Kidney (tissue), 14 donors: ENCODE results near the gene MDGA2. TPM values are rescaled to one million over a fixed set of nuclear protein-coding genes. Genes with fewer than 3 reads are reported as not detected.

ENCODE experiments used
- DNase-seq, 5 donors: peaks; one replicate each; pipeline ENCODE4 v3.0.0-alpha.2; 2013 to 2020
- FAIRE-seq: peaks from 2 replicates; lab custom pipeline; 2012; peaks lifted over from hg19 to GRCh38; lab: Jason Lieb, UNC
- H3K27ac ChIP-seq, 2 donors: one replicate each; pipeline ENCODE4 v1.7.0; 2013; ENCODE audit warnings: low read depth in 2 of 2, low read length in 2 of 2, inconsistent platforms in 1 of 2
- H3K27me3 ChIP-seq: one replicate; pipeline ENCODE4 v1.7.1; 2013; ENCODE audit warnings: low read length, inconsistent platforms; ENCODE audit not compliant: control insufficient read depth, insufficient read depth
- H3K36me3 ChIP-seq, 3 donors: one replicate each; pipeline versions ENCODE4 v1.7.0 to v1.7.1; 2013; ENCODE audit warnings: low read length in 3 of 3, control low read depth in 1 of 3, inconsistent platforms in 1 of 3; ENCODE audit not compliant: insufficient read depth in 3 of 3, control insufficient read depth in 2 of 3
- H3K4me1 ChIP-seq, 3 donors: one replicate each; pipeline versions ENCODE4 v1.7.0 to v1.7.1; 2013; ENCODE audit warnings: low read length in 3 of 3, inconsistent platforms in 1 of 3, low read depth in 1 of 3; ENCODE audit not compliant: control insufficient read depth in 2 of 3, insufficient read depth in 2 of 3
- H3K4me3 ChIP-seq, 3 donors: one replicate each; pipeline versions ENCODE4 v1.7.0 to v1.8.1; 2013; ENCODE audit warnings: low read length in 3 of 3, control low read depth in 1 of 3, inconsistent platforms in 1 of 3
- H3K9ac ChIP-seq, 3 donors: one replicate each; pipeline versions ENCODE4 v1.7.0 to v1.7.1; 2013; ENCODE audit warnings: low read length in 3 of 3, control low read depth in 1 of 3, inconsistent platforms in 1 of 3
- H3K9me3 ChIP-seq, 3 donors: one replicate each; pipeline versions ENCODE4 v1.7.0 to v1.7.1; 2013; ENCODE audit warnings: low read length in 3 of 3, control low read depth in 1 of 3, inconsistent platforms in 1 of 3; ENCODE audit not compliant: control insufficient read depth in 2 of 3, insufficient read depth in 1 of 3
- CTCF ChIP-seq: IDR thresholded peaks from 3 replicates; pipeline ENCODE4 v1.5.1; 2012; ENCODE audit warnings: mild to moderate bottlenecking, moderate library complexity, borderline replicate concordance; ENCODE audit not compliant: insufficient read depth; ENCODE audit errors: extremely low read depth
- intact Hi-C: fragments of 100-400 bp; cut with DNase I; formaldehyde crosslinking; loops from one replicate; pipeline ENCODE4 v1.11.1; 2022
- polyA plus RNA-seq: library from polyadenylated mRNA; stranded (reverse); fragments of 350-450 nt; fragmentation: Illumina TruSeq; extraction: RNeasy Lipid Tissue Mini Kit (QIAGEN cat#74804); gene quantifications from one replicate; pipeline ENCODE4 v1.2.3, GENCODE V29; 2014; ENCODE audit warnings: low read depth, low replicate concordance; ENCODE audit not compliant: insufficient read depth
- total RNA-seq: library from RNA; stranded (reverse); fragmentation: NEBNext Ultra II Directional; extraction: Animal tissue kit (Norgen Biotek cat#: 25700); gene quantifications from one replicate; pipeline ENCODE4 v1.2.1, GENCODE V29; 2021
- donor health status: control.
- donor health status: control.
- donor health status: control.
- donor health status: control.
- donor health status: control.
- donor health status: DM: yes; HTN: yes; CAD: no.
- donor health status: Normal renal cell carcinoma (clear cell type).

The MDGA2 gene
- total and polyA plus RNA-seq, 2 donors from 2014 or later = 0.41 TPM; not detected in 1

- no peak for FAIRE-seq
Observed at GRCh38 chr14:47662466-47662865, 12.9 kb downstream of the MDGA2 start.

GRCh38 chr14:47660158-47660557 is 15.2 kb downstream of the MDGA2 start:
- Histone ChIP-seq H3K9me3 (no peaks in the 10 kb centered on the region), H3K36me3 (no peaks in the 10 kb centered on the region), H3K9ac (no peak overlapping the region), H3K27me3 (no peaks in the 10 kb centered on the region), H3K4me1 (no peaks in the 10 kb centered on the region), H3K4me3 (no peak overlapping the region), H3K27ac (no peak overlapping the region)
- TF ChIP-seq CTCF = no peak
- FAIRE-seq = no peak
- DNase-seq = no peak
- intact Hi-C loops = no loop called here

More at GRCh38 chr14:47662466-47662865, 12.9 kb downstream of the MDGA2 start:
- Histone ChIP-seq H3K9ac (no peak overlapping the region), H3K27ac (no peak overlapping the region), H3K36me3 (no peaks in the 10 kb centered on the region), H3K4me1 (no peaks in the 10 kb centered on the region), H3K9me3 (no peaks in the 10 kb centered on the region), H3K4me3 (no peak overlapping the region), H3K27me3 (no peaks in the 10 kb centered on the region)
- intact Hi-C loops = no loop called here
- DNase-seq = no peak
- no peak for TF ChIP-seq CTCF

GRCh38 chr14:47658041-47658440 is 17.4 kb downstream of the MDGA2 start:
- Histone ChIP-seq H3K4me1 (no peaks in the 10 kb centered on the region), H3K4me3 (no peak overlapping the region), H3K36me3 (no peaks in the 10 kb centered on the region), H3K9me3 (no peaks in the 10 kb centered on the region), H3K27ac (no peak overlapping the region), H3K9ac (no peak overlapping the region), H3K27me3 (no peaks in the 10 kb centered on the region)
- no peak for TF ChIP-seq CTCF
- DNase-seq = no peak
- no peak for FAIRE-seq
- intact Hi-C loops = no loop called here

GRCh38 chr14:47657143-47657542 is 18.3 kb downstream of the MDGA2 start:
- no peak for TF ChIP-seq CTCF
- Histone ChIP-seq H3K27me3 (no peaks in the 10 kb centered on the region), H3K27ac (no peak overlapping the region), H3K9me3 (no peaks in the 10 kb centered on the region), H3K36me3 (no peaks in the 10 kb centered on the region), H3K4me3 (no peak overlapping the region), H3K9ac (no peak overlapping the region), H3K4me1 (no peaks in the 10 kb centered on the region)
- DNase-seq (no peak), FAIRE-seq (no peak)
- intact Hi-C loops = no loop called here
